Parathyroid adenoma (tissue), 2 donors: ENCODE results near the gene GABARAPL1.
"Not testable (repeated sequence)": the region's sequence is repeated elsewhere in the genome, so short reads cannot be mapped to it uniquely, and the experiment has no call there.

ENCODE experiments used
- H2AFZ ChIP-seq: fragments of 300-600 bp; sonication (generic); one replicate; pipeline ENCODE4 v1.7.0; 2017; ENCODE audit warnings: antibody characterized with exemption, mild to moderate bottlenecking
- H3K27ac ChIP-seq: fragments of 300-600 bp; sonication (generic); one replicate; pipeline ENCODE4 v1.7.0; 2017
- H3K27me3 ChIP-seq: fragments of 300-600 bp; sonication (generic); one replicate; pipeline ENCODE4 v1.7.0; 2017; ENCODE audit warnings: low read length; ENCODE audit not compliant: control insufficient read depth, insufficient read depth
- H3K36me3 ChIP-seq: fragments of 300-600 bp; sonication (generic); one replicate; pipeline ENCODE4 v1.7.0; 2017; ENCODE audit warnings: low read length; ENCODE audit not compliant: control insufficient read depth, insufficient read depth
- H3K4me1 ChIP-seq: fragments of 300-600 bp; sonication (generic); one replicate; pipeline ENCODE4 v1.7.0; 2017; ENCODE audit warnings: control low read depth
- H3K4me2 ChIP-seq: fragments of 300-600 bp; sonication (generic); one replicate; pipeline ENCODE4 v1.7.0; 2017; ENCODE audit warnings: low read length
- H3K4me3 ChIP-seq: fragments of 300-600 bp; sonication (generic); one replicate; pipeline ENCODE4 v1.7.0; 2017; ENCODE audit warnings: low read depth, low read length
- H3K79me2 ChIP-seq: fragments of 300-600 bp; sonication (generic); one replicate; pipeline ENCODE4 v1.7.0; 2017; ENCODE audit warnings: control low read depth
- H3K9ac ChIP-seq: fragments of 300-600 bp; sonication (generic); one replicate; pipeline ENCODE4 v1.7.0; 2017; ENCODE audit warnings: mild to moderate bottlenecking
- H3K9me3 ChIP-seq: fragments of 300-600 bp; sonication (generic); one replicate; pipeline ENCODE4 v1.7.0; 2017; ENCODE audit warnings: low read length; ENCODE audit not compliant: control insufficient read depth
- TF ChIP-seq, protein P1 (sequence below): fragments of 300-600 bp; sonication (generic); IDR thresholded peaks from one replicate; pipeline ENCODE4 v1.7.0; 2017; ENCODE audit warnings: antibody characterized with exemption, mild to moderate bottlenecking
- donor health status: primary hyperparathyroidism.

GABARAPL1 gene

DNA sequence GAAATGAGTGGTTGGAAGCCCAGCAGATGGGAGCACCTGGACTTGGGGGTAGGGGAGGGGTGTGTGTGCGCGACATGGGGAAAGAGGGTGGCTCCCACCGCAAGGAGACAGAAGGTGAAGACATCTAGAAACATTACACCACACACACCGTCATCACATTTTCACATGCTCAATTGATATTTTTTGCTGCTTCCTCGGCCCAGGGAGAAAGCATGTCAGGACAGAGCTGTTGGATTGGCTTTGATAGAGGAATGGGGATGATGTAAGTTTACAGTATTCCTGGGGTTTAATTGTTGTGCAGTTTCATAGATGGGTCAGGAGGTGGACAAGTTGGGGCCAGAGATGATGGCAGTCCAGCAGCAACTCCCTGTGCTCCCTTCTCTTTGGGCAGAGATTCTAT lies 9.2 kb downstream of the GABARAPL1 start:
- Histone ChIP-seq H3K27ac (no peak overlapping the region), H3K27me3 (no peaks in the 10 kb centered on the region), H3K79me2 (no peaks in the 10 kb centered on the region), H3K9me3 (no peaks in the 10 kb centered on the region), H3K4me2 (no peak overlapping the region), H3K9ac (no peak overlapping the region), H3K4me3 (no peak overlapping the region), H2AFZ (no peak overlapping the region), H3K36me3 (no peaks in the 10 kb centered on the region), H3K4me1 (peaks cover 10% of the 10 kb centered on the region)
- TF ChIP-seq, protein P1, sequence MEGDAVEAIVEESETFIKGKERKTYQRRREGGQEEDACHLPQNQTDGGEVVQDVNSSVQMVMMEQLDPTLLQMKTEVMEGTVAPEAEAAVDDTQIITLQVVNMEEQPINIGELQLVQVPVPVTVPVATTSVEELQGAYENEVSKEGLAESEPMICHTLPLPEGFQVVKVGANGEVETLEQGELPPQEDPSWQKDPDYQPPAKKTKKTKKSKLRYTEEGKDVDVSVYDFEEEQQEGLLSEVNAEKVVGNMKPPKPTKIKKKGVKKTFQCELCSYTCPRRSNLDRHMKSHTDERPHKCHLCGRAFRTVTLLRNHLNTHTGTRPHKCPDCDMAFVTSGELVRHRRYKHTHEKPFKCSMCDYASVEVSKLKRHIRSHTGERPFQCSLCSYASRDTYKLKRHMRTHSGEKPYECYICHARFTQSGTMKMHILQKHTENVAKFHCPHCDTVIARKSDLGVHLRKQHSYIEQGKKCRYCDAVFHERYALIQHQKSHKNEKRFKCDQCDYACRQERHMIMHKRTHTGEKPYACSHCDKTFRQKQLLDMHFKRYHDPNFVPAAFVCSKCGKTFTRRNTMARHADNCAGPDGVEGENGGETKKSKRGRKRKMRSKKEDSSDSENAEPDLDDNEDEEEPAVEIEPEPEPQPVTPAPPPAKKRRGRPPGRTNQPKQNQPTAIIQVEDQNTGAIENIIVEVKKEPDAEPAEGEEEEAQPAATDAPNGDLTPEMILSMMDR, result no peak

DNA sequence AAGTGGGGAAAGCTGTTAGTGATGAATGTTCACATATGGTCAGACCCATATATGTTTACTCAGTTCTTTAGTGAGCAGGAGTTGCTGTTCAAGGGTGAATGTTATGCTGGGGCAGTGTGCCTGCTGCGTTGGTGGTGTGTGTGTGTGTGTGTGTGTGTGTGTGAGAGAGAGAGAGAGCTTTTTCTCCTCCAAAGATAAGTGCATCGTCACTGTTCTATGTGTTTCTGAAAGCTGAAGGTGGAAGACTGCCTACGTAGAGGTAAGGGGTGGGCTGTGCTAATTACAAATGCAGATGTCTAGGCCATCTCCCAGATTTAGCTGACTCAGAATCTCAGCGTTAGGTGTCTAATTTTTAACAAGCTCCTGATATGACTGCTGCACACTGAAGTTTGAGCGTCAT lies 10.5 kb downstream of the GABARAPL1 start:
- Histone ChIP-seq H3K9ac (no peak overlapping the region), H3K4me2 (no peak overlapping the region), H3K4me1 (peaks cover 10% of the 10 kb centered on the region), H3K36me3 (no peaks in the 10 kb centered on the region), H3K27me3 (no peaks in the 10 kb centered on the region), H3K9me3 (no peaks in the 10 kb centered on the region), H2AFZ (no peak overlapping the region), H3K79me2 (no peaks in the 10 kb centered on the region), H3K4me3 (no peak overlapping the region), H3K27ac (no peak overlapping the region)
- TF ChIP-seq, protein P1, result no peak

DNA sequence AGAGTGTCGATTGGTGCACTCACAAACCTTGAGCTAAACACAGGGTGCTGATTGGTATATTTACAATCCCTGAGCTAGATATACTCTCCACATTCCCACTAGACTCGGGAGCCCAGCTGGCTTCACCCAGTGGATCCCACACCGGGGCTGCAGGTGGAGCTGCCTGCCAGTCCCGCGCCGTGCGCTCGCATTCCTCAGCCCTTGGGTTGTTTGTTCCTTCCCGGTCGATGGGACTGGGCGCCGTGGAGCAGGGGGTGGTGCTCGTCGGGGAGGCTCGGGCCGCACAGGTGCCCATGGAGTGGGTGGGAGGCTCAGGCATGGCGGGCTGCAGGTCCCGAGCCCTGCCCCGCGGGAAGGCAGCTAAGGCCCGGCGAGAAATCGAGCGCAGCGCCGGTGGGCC lies 12.7 kb downstream of the GABARAPL1 start:
- not testable (repeated sequence) for H3K79me2 ChIP-seq, H3K36me3 ChIP-seq, H3K27ac ChIP-seq, H2AFZ ChIP-seq, H3K4me2 ChIP-seq, H3K9ac ChIP-seq, H3K27me3 ChIP-seq, H3K9me3 ChIP-seq, H3K4me3 ChIP-seq, H3K4me1 ChIP-seq

DNA sequence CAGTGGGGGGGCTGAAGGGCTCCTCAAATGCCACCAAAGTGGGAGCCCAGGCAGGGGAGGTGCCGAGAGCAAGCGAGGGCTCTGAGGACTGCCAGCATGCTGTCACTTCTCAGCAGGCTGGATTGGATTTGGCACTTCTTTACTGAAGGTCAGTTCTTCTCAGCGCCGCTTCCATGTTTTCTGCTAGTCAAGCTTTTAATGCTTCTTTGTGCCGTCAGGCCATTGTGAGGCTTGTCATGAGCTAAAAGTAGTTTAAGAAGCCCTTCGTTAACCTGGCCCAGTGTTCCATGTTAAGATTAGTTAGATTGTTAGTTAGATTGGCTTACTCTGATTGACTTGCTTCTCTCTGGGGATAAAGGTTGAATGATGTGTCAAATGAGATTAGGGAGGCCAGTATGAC lies 13.4 kb downstream of the GABARAPL1 start:
- H3K36me3 ChIP-seq, result no peaks in the 10 kb centered on the region
- no peak overlapping the region for H3K27ac ChIP-seq
- H3K27me3 ChIP-seq, result no peaks in the 10 kb centered on the region
- no peak overlapping the region for H3K9ac ChIP-seq
- no peak overlapping the region for H3K4me2 ChIP-seq
- no peaks in the 10 kb centered on the region for H3K9me3 ChIP-seq
- no peak overlapping the region for H3K4me3 ChIP-seq
- H3K4me1 ChIP-seq, result no peaks in the 10 kb centered on the region
- H2AFZ ChIP-seq, result no peak overlapping the region
- no peaks in the 10 kb centered on the region for H3K79me2 ChIP-seq
- TF ChIP-seq, protein P1, result no peak

DNA sequence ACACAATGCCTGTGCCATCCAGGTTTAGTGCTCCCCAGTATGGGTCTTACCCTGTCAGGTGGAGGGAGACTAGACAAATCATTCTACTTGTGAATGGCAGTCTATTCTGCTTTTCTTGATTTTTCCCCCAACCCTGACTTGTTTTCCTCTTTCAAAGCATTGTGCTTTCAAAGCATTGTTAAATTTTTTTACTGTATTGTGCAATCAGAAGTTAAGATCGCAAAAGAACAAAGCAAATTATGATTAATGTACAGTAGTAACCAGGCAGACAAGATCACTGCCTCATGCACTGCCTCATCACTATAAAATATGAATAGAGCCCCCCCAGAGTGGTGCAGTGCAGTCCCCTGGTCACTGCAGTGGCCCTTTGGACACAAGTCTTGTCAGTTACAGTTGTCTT lies 14.1 kb downstream of the GABARAPL1 start:
- no peak overlapping the region for H3K4me2 ChIP-seq
- no peaks in the 10 kb centered on the region for H3K9me3 ChIP-seq
- no peaks in the 10 kb centered on the region for H3K27me3 ChIP-seq
- H2AFZ ChIP-seq, result no peak overlapping the region
- no peak overlapping the region for H3K27ac ChIP-seq
- no peaks in the 10 kb centered on the region for H3K4me1 ChIP-seq
- no peak overlapping the region for H3K4me3 ChIP-seq
- TF ChIP-seq, protein P1, result no peak
- no peaks in the 10 kb centered on the region for H3K36me3 ChIP-seq
- H3K79me2 ChIP-seq, result no peaks in the 10 kb centered on the region
- H3K9ac ChIP-seq, result no peak overlapping the region
